Measurements from ENCODE around the gene NAV2. TPM values are rescaled to one million over a fixed set of nuclear protein-coding genes. Genes with fewer than 3 reads are reported as not detected.
A peak's percentile ranks its signal among the peaks of the same experiment; 100 is the strongest.

NAV2 gene
- total and polyA plus RNA-seq, 2 experiments from 2014 or later, result 26.0 to 45.0 TPM

DNA sequence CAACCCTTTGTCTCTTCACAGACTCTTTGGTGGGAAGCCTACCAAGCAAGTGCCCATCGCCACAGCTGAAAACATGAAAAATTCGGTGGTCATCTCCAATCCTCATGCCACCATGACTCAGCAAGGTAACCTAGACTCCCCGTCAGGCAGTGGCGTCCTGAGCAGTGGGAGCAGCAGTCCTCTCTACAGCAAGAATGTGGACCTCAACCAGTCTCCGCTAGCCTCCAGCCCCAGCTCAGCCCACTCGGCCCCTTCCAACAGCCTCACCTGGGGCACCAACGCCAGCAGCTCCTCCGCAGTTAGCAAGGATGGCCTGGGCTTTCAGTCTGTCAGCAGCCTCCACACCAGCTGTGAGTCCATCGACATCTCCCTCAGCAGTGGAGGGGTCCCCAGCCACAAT is 336.1 kb downstream of the NAV2 start (continued):
- TF ChIP-seq, protein P1, sequence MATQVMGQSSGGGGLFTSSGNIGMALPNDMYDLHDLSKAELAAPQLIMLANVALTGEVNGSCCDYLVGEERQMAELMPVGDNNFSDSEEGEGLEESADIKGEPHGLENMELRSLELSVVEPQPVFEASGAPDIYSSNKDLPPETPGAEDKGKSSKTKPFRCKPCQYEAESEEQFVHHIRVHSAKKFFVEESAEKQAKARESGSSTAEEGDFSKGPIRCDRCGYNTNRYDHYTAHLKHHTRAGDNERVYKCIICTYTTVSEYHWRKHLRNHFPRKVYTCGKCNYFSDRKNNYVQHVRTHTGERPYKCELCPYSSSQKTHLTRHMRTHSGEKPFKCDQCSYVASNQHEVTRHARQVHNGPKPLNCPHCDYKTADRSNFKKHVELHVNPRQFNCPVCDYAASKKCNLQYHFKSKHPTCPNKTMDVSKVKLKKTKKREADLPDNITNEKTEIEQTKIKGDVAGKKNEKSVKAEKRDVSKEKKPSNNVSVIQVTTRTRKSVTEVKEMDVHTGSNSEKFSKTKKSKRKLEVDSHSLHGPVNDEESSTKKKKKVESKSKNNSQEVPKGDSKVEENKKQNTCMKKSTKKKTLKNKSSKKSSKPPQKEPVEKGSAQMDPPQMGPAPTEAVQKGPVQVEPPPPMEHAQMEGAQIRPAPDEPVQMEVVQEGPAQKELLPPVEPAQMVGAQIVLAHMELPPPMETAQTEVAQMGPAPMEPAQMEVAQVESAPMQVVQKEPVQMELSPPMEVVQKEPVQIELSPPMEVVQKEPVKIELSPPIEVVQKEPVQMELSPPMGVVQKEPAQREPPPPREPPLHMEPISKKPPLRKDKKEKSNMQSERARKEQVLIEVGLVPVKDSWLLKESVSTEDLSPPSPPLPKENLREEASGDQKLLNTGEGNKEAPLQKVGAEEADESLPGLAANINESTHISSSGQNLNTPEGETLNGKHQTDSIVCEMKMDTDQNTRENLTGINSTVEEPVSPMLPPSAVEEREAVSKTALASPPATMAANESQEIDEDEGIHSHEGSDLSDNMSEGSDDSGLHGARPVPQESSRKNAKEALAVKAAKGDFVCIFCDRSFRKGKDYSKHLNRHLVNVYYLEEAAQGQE (IDR thresholded peaks at IDR 0.05; ENCODE audit: unreplicated experiment), result no peak
- TF ChIP-seq JUNB (IDR thresholded peaks at IDR 0.05; ENCODE audit: unreplicated experiment), result no peak
- TF ChIP-seq, protein P2, sequence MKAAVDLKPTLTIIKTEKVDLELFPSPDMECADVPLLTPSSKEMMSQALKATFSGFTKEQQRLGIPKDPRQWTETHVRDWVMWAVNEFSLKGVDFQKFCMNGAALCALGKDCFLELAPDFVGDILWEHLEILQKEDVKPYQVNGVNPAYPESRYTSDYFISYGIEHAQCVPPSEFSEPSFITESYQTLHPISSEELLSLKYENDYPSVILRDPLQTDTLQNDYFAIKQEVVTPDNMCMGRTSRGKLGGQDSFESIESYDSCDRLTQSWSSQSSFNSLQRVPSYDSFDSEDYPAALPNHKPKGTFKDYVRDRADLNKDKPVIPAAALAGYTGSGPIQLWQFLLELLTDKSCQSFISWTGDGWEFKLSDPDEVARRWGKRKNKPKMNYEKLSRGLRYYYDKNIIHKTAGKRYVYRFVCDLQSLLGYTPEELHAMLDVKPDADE (IDR thresholded peaks at IDR 0.05), result no peak

DNA sequence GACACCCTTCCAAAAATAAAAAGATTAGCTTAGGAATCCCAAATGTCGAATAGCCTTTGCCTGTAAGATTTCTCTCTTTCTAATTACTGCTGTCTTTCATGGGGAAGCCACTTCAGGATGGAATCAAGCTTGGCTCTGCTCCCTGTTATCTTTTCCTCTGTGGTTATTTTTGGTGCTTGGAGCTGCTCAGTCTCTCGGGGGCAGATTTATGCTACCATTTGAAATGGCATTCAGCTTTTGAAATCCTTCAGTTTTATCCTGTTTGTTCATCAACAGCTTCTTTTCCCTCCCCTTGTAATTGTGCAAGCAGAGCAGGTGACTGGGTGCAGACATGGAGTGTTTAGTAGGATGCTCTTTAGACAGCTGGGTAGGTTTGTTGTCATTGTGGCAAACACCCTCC is 336.6 kb downstream of the NAV2 start:
- DNase-seq (ENCODE audit: low spot score) (no peak), ATAC-seq (no peak)
- peaks cover 24% of the 10 kb centered on the region for H3K36me3 ChIP-seq (ENCODE audit: insufficient read depth)
- H3K27me3 Mint-ChIP-seq (ENCODE audit: insufficient read depth, low read depth, poor library complexity), result peaks cover 17% of the 10 kb centered on the region
- H3K27ac Mint-ChIP-seq, result peak overlapping the region; percentile 89
- H3K4me1 ChIP-seq (ENCODE audit: insufficient read depth), result peaks cover 28% of the 10 kb centered on the region
- no peak overlapping the region; the same call in 2 of the 3 replicates for H3K4me3 Mint-ChIP-seq
- H2AFZ ChIP-seq, result no peak overlapping the region
- H3K4me2 ChIP-seq, result no peak overlapping the region
- no peak overlapping the region for H3K4me3 ChIP-seq
- H3K27me3 ChIP-seq (ENCODE audit: insufficient read depth), result no peaks in the 10 kb centered on the region
- H3K9me3 Mint-ChIP-seq, result no peaks in the 10 kb centered on the region
- peaks cover 90% of the 10 kb centered on the region for H3K36me3 Mint-ChIP-seq (ENCODE audit: low read depth)
- peaks cover 34% of the 10 kb centered on the region for H3K4me1 Mint-ChIP-seq
- no peaks in the 10 kb centered on the region for H3F3A ChIP-seq (replicated peaks; ENCODE audit: low read depth)
- no peak overlapping the region for H3K27ac ChIP-seq (ENCODE audit: low read depth)
- no peaks in the 10 kb centered on the region for H3K79me2 ChIP-seq (replicated peaks; ENCODE audit: insufficient read depth)
- no peaks in the 10 kb centered on the region; the same call in 1 of the 2 replicates for H4K20me1 ChIP-seq (replicated peaks; ENCODE audit: insufficient read depth)
- no peaks in the 10 kb centered on the region for H3K9me2 ChIP-seq (ENCODE audit: insufficient read depth)
- TF ChIP-seq CREB1 (CRISPR knock-in tag; IDR thresholded peaks at IDR 0.05; ENCODE audit: low read depth) (no peak), EZH2 (IDR thresholded peaks at IDR 0.05; ENCODE audit: low read depth, unreplicated experiment) (no peak), EZH2phosphoT487 (IDR thresholded peaks at IDR 0.05; ENCODE audit: unreplicated experiment) (no peak), JUNB (IDR thresholded peaks at IDR 0.05; ENCODE audit: unreplicated experiment) (no peak), POLR2AphosphoS5 (IDR thresholded peaks at IDR 0.05; ENCODE audit: low read depth) (no peak), ZNF331 (CRISPR knock-in tag; IDR thresholded peaks at IDR 0.05; ENCODE audit: low read depth) (no peak), STAT1 (IDR thresholded peaks at IDR 0.05; ENCODE audit: unreplicated experiment) (no peak), ZNF114 (CRISPR knock-in tag; IDR thresholded peaks at IDR 0.05) (no peak), NANOG (IDR thresholded peaks at IDR 0.05; ENCODE audit: borderline replicate concordance) (no peak)
- TF ChIP-seq, protein P3, sequence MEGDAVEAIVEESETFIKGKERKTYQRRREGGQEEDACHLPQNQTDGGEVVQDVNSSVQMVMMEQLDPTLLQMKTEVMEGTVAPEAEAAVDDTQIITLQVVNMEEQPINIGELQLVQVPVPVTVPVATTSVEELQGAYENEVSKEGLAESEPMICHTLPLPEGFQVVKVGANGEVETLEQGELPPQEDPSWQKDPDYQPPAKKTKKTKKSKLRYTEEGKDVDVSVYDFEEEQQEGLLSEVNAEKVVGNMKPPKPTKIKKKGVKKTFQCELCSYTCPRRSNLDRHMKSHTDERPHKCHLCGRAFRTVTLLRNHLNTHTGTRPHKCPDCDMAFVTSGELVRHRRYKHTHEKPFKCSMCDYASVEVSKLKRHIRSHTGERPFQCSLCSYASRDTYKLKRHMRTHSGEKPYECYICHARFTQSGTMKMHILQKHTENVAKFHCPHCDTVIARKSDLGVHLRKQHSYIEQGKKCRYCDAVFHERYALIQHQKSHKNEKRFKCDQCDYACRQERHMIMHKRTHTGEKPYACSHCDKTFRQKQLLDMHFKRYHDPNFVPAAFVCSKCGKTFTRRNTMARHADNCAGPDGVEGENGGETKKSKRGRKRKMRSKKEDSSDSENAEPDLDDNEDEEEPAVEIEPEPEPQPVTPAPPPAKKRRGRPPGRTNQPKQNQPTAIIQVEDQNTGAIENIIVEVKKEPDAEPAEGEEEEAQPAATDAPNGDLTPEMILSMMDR (conservative IDR thresholded peaks at IDR 0.05; ENCODE audit: low read depth in 2 of 2), result no peak
- TF ChIP-seq, protein P4, sequence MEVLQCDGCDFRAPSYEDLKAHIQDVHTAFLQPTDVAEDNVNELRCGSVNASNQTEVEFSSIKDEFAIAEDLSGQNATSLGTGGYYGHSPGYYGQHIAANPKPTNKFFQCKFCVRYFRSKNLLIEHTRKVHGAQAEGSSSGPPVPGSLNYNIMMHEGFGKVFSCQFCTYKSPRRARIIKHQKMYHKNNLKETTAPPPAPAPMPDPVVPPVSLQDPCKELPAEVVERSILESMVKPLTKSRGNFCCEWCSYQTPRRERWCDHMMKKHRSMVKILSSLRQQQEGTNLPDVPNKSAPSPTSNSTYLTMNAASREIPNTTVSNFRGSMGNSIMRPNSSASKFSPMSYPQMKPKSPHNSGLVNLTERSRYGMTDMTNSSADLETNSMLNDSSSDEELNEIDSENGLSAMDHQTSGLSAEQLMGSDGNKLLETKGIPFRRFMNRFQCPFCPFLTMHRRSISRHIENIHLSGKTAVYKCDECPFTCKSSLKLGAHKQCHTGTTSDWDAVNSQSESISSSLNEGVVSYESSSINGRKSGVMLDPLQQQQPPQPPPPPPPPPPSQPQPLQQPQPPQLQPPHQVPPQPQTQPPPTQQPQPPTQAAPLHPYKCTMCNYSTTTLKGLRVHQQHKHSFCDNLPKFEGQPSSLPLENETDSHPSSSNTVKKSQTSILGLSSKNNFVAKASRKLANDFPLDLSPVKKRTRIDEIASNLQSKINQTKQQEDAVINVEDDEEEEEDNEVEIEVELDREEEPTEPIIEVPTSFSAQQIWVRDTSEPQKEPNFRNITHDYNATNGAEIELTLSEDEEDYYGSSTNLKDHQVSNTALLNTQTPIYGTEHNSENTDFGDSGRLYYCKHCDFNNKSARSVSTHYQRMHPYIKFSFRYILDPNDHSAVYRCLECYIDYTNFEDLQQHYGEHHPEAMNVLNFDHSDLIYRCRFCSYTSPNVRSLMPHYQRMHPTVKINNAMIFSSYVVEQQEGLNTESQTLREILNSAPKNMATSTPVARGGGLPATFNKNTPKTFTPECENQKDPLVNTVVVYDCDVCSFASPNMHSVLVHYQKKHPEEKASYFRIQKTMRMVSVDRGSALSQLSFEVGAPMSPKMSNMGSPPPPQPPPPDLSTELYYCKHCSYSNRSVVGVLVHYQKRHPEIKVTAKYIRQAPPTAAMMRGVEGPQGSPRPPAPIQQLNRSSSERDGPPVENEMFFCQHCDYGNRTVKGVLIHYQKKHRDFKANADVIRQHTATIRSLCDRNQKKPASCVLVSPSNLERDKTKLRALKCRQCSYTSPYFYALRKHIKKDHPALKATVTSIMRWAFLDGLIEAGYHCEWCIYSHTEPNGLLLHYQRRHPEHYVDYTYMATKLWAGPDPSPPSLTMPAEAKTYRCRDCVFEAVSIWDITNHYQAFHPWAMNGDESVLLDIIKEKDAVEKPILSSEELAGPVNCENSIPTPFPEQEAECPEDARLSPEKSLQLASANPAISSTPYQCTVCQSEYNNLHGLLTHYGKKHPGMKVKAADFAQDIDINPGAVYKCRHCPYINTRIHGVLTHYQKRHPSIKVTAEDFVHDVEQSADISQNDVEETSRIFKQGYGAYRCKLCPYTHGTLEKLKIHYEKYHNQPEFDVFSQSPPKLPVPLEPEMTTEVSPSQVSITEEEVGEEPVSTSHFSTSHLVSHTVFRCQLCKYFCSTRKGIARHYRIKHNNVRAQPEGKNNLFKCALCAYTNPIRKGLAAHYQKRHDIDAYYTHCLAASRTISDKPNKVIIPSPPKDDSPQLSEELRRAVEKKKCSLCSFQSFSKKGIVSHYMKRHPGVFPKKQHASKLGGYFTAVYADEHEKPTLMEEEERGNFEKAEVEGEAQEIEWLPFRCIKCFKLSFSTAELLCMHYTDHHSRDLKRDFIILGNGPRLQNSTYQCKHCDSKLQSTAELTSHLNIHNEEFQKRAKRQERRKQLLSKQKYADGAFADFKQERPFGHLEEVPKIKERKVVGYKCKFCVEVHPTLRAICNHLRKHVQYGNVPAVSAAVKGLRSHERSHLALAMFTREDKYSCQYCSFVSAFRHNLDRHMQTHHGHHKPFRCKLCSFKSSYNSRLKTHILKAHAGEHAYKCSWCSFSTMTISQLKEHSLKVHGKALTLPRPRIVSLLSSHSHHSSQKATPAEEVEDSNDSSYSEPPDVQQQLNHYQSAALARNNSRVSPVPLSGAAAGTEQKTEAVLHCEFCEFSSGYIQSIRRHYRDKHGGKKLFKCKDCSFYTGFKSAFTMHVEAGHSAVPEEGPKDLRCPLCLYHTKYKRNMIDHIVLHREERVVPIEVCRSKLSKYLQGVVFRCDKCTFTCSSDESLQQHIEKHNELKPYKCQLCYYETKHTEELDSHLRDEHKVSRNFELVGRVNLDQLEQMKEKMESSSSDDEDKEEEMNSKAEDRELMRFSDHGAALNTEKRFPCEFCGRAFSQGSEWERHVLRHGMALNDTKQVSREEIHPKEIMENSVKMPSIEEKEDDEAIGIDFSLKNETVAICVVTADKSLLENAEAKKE (CRISPR knock-in tag; IDR thresholded peaks at IDR 0.05), result no peak

Data from GM23338 (cell line).